Measurements from ENCODE around the gene PDSS1.

Gene PDSS1

DNA sequence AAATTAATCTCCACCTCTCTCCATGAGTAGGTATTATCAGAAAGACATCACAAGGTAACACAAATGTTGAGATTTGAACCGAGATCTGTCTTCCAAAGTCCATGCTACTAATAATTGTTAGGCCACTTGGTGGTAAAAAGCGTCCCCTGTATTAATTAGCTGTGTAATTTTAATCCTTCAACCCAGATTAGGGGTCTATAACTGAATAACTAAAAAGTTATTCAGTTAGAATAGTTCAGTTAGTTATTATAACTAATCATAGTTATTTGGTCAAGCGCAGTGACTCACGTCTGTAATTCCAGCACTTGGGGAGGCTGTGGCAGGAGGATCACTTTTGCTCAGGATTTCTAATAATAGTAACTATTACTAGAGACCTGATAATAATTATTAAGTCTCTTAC, 5.6 kb downstream of the PDSS1 start:
- no peak overlapping the region for H3K4me3 ChIP-seq (ENCODE audit: low read depth in 1 of 2, low read length in 1 of 2)
- TF ChIP-seq CTCF (IDR thresholded peaks at IDR 0.05) = no peak
- H3K27ac ChIP-seq = no peak overlapping the region
- H3K4me1 ChIP-seq (ENCODE audit: control insufficient read depth in 1 of 2, insufficient read depth in 1 of 2, low read depth in 1 of 2, low read length in 1 of 2) = peaks cover 14 to 16% of the 10 kb centered on the region in 2 experiments
- H3K36me3 ChIP-seq = peaks cover 3% of the 10 kb centered on the region
- no peaks in the 10 kb centered on the region for H3K9me3 ChIP-seq
- no peaks in the 10 kb centered on the region for H3K27me3 ChIP-seq

DNA sequence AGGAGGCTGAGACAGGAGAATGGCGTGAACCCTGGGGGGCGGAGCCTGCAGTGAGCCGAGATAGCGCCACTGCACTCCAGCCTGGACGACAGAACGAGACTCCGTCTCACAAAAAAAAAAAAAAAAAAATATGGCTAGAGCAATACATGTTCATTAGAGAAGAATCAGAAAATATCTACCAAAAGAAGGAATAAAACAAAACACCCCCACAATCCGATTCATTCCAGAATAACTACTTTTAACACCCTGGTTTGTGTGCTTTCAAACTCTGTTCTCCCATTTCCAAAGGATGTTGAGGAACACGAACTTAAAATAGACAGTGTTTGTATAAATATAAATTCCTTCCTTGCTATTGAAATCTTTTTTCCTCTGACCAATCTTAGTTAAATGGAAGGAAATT, 6.5 kb downstream of the PDSS1 start:
- no peak for TF ChIP-seq CTCF (IDR thresholded peaks at IDR 0.05)
- peaks cover 8 to 9% of the 10 kb centered on the region in 2 experiments for H3K4me1 ChIP-seq (ENCODE audit: control insufficient read depth in 1 of 2, insufficient read depth in 1 of 2, low read depth in 1 of 2, low read length in 1 of 2)
- H3K36me3 ChIP-seq = peaks cover 5% of the 10 kb centered on the region
- no peak overlapping the region for H3K4me3 ChIP-seq (ENCODE audit: low read depth in 1 of 2, low read length in 1 of 2)
- H3K27ac ChIP-seq = no peak overlapping the region
- no peaks in the 10 kb centered on the region for H3K9me3 ChIP-seq
- no peaks in the 10 kb centered on the region for H3K27me3 ChIP-seq

GRCh38 chr10:26706206-26706605, 8.7 kb downstream of the PDSS1 start:
- TF ChIP-seq CTCF (IDR thresholded peaks at IDR 0.05) = no peak
- peaks cover 5% of the 10 kb centered on the region for H3K36me3 ChIP-seq
- H3K9me3 ChIP-seq = no peaks in the 10 kb centered on the region
- no peak overlapping the region for H3K4me3 ChIP-seq (ENCODE audit: low read depth in 1 of 2, low read length in 1 of 2)
- no peaks in the 10 kb centered on the region for H3K27me3 ChIP-seq
- peaks cover 8 to 9% of the 10 kb centered on the region in 2 experiments for H3K4me1 ChIP-seq (ENCODE audit: control insufficient read depth in 1 of 2, insufficient read depth in 1 of 2, low read depth in 1 of 2, low read length in 1 of 2)
- no peak overlapping the region for H3K27ac ChIP-seq

DNA sequence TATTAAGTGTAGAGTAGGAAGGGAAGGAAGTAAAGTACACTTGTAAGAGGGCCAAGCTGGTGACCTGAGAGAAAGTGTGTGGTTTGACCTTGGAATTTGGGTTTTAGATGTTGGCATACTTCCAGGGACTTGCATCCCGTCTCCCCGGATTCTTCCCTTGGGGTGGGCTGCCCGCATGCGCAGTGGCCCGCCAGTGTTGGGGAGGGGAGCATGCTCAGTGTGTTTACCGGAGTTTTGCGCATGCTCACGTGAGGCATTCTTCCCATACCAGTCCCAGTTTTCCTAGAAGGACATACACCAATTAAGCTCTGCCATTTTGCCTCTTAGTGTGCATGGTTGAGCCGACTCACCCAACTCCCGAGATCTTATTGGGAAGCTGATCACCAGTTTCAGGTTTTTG, 9.4 kb downstream of the PDSS1 start:
- TF ChIP-seq CTCF (IDR thresholded peaks at IDR 0.05) = no peak
- no peaks in the 10 kb centered on the region for H3K27me3 ChIP-seq
- H3K4me3 ChIP-seq (ENCODE audit: low read depth in 1 of 2, low read length in 1 of 2) = no peak overlapping the region
- no peaks in the 10 kb centered on the region for H3K9me3 ChIP-seq
- H3K27ac ChIP-seq = no peak overlapping the region
- peaks cover 5% of the 10 kb centered on the region for H3K36me3 ChIP-seq
- peaks cover 8 to 9% of the 10 kb centered on the region in 2 experiments for H3K4me1 ChIP-seq (ENCODE audit: control insufficient read depth in 1 of 2, insufficient read depth in 1 of 2, low read depth in 1 of 2, low read length in 1 of 2)

- TF ChIP-seq CTCF (IDR thresholded peaks at IDR 0.05) = no peak
- Histone ChIP-seq H3K4me3 (ENCODE audit: low read depth in 1 of 2, low read length in 1 of 2) (no peak overlapping the region), H3K9me3 (no peaks in the 10 kb centered on the region), H3K27ac (no peak overlapping the region), H3K36me3 (peaks cover 5% of the 10 kb centered on the region), H3K27me3 (no peaks in the 10 kb centered on the region), H3K4me1 (ENCODE audit: control insufficient read depth in 1 of 2, insufficient read depth in 1 of 2, low read depth in 1 of 2, low read length in 1 of 2) (peaks cover 5% of the 10 kb centered on the region in 2 experiments)
Observed at GRCh38 chr10:26711324-26711723, 13.8 kb downstream of the PDSS1 start.

Measured in neutrophil (primary cell).